A673 (cell line): ENCODE measurements around the gene SRRM2.

Experiments
- EZH2 ChIP-seq: fragments of 200-600 bp; sonication (generic); IDR thresholded peaks from 2 replicates; pipeline ENCODE4 v1.6.1; 2017; ENCODE audit warnings: borderline replicate concordance, low read depth, mild to moderate bottlenecking, mixed read lengths, antibody characterized with exemption, low read length; ENCODE audit not compliant: poor library complexity, severe bottlenecking
- TF ChIP-seq, protein P1 (sequence below): fragments of 300-800, 200-600 bp; sonication (generic); conservative IDR thresholded peaks from 2 replicates; pipeline ENCODE4 v1.5.1; 2017; ENCODE audit warnings: low read depth, mild to moderate bottlenecking, antibody characterized with exemption, low read length, moderate library complexity, mixed read lengths

DNA sequence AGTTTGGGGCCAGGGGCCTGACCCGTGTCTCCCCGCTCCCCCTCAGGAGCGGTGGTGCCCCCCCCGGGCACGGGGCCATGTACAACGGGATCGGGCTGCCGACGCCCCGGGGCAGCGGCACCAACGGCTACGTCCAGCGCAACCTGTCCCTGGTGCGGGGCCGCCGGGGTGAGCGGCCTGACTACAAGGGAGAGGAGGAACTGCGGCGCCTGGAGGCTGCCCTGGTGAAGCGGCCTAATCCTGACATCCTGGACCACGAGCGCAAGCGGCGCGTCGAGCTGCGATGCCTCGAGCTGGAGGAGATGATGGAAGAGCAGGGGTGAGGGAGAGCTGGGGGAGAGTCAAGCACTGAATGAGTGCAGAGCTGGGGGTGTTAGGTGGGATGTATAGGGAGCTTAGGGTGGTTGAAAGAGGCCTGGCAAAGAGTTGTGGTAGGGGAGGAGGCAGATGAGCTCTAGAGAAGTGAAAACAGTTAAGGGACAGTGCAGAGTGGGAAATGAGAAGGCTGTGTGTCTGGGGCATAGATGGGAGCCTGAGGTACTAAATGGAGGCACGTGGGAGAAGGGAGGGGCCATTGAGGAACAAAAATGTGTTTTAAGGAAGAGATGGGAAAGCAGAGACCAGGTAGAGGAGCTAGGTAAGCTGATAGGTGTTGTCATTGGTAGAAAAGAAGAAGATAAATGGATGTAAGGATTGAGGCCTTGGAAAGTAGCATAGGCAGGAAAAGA, 4.0 kb downstream of the SRRM2 start:
- TF ChIP-seq, protein P1, sequence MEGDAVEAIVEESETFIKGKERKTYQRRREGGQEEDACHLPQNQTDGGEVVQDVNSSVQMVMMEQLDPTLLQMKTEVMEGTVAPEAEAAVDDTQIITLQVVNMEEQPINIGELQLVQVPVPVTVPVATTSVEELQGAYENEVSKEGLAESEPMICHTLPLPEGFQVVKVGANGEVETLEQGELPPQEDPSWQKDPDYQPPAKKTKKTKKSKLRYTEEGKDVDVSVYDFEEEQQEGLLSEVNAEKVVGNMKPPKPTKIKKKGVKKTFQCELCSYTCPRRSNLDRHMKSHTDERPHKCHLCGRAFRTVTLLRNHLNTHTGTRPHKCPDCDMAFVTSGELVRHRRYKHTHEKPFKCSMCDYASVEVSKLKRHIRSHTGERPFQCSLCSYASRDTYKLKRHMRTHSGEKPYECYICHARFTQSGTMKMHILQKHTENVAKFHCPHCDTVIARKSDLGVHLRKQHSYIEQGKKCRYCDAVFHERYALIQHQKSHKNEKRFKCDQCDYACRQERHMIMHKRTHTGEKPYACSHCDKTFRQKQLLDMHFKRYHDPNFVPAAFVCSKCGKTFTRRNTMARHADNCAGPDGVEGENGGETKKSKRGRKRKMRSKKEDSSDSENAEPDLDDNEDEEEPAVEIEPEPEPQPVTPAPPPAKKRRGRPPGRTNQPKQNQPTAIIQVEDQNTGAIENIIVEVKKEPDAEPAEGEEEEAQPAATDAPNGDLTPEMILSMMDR, result no peak
- no peak for TF ChIP-seq EZH2
